DMS53 treated with DMSO at 0.1 percent for 48 hours (cell line): Measurements from ENCODE around the gene ACSS1.

Experiments used
- DNase-seq: peaks from one replicate; lab custom pipeline; 2025; ENCODE audit not compliant: unreplicated experiment; lab: John Stamatoyannopoulos, UW

Gene ACSS1

DNA sequence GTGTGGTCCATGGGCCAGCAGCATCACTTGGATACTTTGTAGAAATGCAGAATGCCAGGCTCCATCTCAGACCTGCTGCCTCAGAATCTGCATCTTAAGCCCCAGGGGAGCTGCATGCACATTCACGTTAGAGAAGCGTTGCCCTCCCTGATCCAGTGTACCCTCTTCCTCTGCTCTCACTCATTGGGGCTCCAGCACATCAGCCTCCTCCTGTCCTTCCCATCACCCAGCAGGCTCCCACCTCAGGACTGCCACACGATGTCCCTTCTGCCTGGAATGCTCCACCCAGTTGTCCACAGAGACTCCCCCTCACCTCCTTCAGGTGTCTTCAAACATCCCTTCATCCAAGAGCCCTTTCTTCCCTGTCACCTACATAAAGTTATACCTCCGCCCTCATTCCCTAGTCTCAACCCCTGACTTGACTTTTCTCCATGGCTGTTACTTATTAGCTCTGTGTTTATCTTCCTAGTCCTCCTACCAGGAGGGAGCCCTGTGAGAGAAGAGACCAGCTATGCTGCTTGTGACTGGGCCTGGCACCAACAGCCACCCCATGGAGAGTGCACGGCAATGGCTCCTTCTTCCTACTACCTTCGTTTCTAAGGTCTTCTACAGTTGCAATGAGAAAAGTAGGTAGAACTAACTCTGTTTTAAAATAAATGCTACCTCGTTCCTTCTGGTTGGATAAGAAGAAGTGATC lies 3.3 kb upstream of the ACSS1 start:
- DNase-seq = no peak

DNA sequence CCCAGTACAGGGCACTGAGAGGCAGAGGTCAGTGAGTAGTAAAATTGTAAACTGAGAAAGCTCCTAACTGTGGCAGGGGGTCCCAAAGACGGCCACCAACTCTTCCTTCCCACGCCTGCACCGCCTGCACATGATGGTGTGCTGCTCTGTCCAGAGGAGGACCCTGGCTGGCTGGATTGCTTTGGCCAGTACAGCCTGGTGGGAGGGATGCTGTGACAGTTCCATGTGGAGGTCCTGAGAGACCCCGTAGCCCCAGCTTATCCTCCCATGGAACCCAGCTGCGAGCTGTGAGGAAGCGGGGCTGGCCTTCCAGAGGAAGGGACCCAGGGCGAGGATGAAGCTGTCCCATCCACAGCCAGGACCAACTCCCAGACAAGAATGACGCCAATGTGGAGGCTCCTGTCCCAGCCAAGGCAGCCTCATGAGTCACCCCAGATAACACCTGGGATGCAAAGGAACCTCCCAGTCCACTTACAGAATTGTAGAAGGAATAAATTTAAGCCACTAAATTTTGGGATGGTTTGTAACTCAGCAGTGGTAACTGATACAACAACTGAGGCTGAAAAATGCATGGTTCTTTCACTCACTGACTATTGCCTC lies 2.0 kb upstream of the ACSS1 start:
- DNase-seq = no peak

DNA sequence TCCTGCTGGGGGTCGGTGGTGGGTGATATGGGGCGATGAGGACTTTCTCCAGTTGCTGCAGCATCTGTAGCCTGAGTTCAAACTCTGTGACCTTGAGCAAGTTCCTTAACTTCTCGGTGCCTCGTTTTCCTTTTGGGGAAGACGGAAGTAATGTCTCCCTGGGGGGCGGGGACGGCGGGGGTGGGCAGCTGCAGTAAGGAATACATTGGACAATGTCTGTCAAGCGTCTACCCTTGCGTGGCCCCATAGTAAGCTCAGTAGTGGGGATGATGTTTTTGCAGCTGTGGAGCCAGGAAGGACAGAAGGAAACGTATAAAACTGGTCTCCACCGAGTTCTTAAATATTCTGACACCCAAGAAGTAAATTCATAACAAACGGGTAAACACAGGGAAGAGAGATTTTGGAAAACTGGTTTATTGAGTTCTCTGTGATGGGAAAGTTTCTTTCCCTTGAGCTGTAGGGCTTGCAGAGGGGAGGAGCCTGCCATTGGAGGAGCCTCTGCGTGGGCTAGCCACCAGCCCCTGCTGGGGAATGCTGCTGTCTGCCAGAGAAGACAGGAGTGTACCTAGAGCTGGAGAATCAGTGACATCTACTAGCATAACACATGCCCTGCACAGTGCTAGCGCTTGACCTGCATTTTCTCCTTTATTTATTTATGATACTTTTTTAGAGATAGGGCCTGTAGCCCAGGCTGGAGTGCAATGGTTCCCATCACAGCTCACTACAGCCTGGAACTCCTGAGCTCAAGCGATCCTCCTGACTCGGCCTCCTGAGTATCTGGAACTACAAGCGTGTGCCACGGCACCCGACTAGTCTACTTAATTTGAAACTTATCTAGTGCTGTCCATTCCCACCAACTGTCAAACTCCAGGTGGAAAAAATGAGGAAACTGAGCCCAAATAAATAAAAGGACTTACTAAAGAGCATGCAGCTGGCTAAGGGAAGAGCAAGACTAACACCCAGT lies 1.2 kb upstream of the ACSS1 start:
- DNase-seq = no peak

DNA sequence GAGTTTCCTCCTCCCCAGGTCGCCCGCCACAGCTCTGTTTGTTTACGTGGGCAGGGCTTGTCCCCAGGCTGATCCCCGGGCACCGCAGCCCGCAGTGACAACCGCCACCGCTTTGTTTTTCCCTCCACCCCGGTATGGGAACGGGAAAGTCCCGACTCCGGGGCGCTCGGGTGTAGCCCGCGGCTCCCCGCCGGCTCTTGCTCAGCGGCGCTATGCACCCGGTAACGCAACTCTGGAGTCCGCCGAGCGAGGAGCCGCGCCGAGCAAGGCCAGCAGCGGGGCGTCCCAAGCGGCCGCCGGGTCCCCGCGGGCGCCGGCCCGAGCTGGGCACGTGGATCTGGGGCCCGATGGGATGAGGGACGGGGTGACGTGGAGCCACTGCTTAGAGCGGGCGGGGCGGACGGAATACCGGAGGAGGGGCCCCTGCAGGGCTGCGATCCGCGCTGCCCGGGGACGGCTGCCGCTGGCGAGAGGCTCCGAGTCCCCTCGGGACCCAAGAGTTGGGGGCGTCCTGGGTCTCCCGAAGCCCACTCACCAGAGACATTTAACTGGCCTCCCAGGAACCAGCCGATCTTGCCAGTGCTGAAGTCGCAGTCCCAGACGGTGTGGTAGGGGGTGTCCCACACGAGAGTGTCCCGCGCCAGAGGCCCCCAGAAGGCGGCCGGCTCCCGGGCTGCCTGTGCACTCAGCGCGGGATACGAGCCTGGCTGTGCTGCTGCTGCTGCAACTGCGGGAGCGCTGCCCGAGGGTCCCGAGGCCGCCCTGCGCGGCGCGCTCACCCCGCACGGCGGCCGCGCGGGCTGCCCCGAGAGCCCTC lies 497 bp downstream of the ACSS1 start:
- peak; percentile 59 for DNase-seq

DNA sequence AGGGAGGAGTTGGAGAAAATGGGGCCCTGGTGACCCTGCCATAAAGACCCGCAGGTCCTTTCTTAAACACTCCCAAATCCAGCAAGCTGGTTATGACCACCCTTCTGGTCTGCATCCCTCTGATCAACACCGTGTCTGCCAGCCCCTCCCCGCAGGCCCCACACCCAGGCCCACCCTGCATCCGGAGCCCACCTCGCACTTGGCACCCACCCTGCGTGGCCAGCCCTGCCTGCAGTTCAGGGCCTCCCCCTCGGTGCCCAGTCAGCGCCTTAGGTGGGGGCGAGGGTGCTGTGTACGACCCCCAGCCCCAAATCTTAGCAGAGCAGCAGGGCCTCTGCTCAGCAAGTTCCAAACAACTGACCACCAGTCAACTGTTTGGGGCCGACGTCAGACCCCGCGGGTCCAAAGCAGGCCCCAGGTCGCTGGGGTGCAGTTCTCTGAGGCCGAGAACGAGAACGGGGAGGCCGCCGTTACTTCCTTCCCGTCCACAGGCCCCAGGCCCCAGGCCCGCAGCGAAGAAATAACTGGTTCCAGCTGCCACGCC lies 1.2 kb downstream of the ACSS1 start:
- no peak for DNase-seq

DNA sequence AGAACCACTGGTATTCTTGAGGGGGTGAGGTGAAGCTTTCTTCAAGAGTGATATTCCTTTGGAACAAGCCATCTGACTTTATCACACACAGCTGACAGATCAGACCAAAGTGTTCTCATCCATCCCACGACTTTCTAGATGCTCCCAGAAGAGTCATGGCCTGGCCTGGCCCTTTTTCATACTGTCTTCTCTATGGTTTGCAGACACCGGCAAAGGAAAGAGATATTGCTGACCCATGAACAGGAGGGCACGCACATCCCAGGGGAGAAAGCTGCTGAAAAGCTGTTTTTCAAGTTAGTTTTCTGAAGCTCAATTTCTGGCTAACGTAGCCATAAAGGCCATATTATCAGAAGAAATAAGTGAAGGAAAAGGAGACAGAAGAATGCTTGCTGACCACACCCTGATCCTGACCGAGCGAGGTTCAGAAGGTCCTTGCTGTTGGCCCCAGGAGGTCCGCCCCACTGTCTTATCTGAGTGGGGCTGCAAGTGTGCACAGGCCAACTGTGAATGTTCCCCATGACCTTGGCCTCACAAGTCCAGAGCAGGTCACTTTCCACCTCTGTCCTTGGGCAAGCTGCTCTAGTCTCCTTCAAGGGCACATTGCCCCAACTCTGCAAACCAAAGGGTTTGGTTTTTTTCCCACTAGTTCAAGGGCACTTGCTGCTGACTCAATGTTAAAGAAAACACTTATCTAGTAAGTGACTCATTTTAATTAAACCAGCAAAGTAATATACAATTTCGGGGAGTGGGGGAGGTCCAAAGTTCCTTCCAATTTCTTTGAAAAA lies 2.0 kb downstream of the ACSS1 start:
- DNase-seq = no peak

DNA sequence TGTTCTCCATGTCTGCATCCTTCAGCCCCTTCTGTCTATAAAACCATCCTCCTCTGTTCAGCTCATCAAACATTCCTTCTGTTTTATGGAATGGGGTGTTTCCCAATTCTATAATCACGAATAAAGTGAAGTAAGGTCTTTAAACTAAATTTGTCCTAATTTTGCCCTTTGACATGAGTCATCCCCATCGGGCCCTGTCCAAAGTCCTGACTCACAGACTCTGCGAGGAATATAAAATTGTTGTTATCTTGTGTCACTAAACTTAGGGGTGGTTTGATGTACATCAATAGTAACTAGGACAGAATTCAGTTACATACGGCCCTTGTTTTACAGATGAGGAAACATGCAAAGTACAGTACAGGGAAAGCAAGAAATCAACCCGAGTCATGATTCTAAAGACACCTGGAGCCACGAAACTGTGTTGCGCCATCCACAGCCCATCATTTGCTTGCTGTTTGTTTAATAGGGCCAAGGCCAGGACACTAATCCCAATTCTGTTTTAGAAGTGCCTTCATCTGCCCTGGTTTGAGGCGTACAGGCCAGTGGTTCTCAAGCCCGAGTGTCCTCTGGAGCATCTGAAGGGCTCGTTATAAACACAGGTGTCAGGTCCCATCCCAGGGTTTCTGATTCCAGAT lies 2.8 kb downstream of the ACSS1 start:
- DNase-seq = no peak

DNA sequence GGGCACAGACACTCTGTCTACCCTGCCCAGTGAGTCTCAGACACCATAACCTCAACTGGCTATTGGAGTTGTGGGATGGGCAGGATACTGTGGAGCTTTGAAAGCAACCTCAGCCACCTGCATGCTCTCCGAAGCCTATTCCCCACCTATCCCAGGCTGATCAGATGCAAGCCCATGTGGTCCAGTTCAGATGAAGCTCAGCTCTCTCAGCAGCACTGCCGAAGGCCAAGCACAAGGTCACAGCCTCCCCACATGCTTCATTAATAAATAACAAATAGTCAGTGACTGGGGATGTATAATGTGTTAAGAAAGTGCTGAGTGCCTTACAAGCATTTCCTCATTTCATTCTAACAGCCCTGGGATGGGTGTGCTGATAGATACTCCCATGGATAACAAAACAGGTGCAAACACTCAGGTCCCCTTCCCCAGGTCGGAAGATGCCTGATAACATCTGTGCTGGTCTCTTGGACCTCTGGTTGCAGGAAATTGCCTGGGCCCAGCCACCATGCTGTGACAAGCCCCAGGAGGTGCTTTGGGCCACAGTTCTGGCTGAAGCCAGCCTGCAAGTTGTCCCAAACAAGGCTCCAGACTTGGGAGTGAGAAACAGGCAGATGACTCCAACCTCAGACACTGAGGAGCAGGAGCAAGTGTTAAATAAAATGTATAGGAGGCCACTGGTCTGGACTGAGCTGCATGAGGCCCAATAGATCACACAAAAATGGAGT lies 3.7 kb downstream of the ACSS1 start:
- DNase-seq = no peak

DNA sequence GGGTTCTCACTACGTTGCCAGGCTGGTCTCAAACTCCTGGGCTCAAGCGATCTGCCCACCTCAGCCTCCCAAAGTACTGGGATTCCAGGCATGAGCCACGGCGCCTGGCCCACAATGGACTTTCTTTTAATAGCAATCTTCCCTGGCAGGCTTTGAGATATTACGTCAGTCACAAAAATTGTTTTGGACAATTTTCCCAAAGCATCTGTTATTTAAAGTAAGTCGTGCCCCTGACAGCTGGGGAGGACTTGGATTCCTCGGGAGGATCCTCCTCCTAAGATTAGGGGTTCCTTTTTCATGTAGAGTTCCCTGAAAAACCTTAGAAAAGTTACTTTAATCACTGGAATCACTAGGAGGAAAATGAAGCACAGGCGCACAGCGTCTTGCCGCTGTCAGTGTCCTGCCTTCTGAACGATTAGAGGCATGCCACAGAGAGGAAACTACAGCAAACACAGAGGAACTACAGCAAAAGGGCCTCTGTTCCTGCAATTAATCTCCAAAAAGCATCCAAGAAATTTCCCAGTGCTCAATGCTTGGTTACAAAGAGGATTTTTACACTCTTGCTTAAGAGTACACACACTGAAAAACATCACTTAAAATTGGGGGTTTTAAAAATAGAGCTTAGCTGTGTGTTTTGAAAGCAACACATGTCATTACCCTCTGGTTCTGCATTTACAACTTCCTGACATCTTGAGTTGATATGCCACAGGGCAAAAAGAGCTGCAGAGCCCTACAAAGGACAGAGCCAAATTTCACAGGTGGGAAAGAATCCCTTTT lies 4.5 kb downstream of the ACSS1 start:
- no peak for DNase-seq

DNA sequence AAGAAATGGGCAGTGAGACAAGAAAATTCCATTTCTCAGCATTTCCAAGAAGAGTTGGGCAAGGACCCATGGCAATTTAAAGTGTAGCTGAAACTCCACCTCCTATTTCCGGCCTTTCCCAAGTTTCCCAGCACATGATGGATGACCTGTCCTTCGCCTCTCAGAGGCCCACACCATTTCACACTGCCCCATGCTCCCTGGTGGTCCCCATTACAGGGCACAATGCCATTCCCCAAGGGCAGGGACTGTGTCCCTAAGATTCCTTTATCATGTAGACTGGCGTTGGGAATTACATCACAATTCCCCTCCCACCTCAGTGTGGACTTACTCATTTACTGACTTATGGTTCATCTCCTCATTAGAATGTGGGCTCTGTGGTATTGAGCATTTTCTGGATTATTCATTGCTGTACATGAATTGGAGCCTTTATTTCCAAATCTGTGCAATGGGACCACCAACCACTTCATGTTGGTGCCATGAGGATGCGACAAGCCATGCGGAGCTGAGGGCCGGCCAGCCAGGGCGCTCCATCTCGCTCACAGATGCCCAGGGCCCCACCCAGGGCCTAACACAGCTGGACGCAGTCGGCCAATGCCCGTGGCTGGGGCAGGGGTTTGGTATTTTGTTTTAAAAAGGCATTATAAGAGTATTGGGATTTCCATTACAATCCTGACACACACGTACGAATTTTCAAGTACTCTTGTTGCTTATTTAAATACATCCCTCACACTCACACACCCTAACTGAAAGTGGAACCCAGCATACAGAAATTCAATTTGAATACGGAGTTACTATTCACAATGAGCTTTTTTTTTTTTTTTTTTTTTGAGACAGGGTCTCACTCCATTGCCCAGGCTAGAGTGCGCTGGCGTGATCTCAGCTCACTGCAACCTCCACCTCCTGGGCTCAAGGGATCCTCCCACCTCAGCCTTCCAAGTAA lies 5.4 kb downstream of the ACSS1 start:
- no peak for DNase-seq

DNA sequence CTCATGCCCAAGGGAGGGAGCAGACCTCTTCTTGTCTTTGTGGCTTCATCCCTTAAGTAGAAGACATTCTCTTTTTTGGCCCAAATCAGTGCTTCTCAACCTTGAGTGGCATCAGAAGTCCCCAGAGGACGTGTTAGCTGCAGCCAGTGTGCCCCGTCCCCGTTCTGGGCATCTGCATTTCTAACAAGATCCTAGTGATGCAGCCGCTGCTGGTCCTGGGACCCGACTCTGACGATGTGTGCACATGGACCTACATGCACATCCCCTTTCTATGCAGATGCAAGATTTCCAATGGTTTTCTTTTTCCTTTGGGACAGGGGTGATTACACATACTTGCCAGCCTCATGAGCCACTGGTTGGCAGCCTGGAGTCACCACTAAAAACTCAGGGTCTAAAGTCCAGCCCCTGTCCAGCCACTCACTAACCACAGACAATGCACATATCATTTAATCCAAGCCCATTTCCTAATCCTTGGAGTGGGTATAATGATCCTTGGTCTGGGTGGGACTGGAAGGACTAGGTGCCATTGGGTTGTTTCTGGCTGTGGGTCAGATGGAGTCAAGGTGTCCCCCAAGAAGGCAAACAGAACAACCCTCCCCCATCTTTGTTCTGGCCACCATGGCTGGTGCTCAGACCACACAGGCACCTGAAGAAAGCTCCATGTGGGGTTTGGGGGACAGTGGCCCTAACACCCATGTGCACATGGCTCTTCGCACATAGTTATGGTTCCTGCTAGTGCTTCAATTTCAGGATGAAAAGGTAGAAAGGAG lies 6.4 kb downstream of the ACSS1 start:
- no peak for DNase-seq

DNA sequence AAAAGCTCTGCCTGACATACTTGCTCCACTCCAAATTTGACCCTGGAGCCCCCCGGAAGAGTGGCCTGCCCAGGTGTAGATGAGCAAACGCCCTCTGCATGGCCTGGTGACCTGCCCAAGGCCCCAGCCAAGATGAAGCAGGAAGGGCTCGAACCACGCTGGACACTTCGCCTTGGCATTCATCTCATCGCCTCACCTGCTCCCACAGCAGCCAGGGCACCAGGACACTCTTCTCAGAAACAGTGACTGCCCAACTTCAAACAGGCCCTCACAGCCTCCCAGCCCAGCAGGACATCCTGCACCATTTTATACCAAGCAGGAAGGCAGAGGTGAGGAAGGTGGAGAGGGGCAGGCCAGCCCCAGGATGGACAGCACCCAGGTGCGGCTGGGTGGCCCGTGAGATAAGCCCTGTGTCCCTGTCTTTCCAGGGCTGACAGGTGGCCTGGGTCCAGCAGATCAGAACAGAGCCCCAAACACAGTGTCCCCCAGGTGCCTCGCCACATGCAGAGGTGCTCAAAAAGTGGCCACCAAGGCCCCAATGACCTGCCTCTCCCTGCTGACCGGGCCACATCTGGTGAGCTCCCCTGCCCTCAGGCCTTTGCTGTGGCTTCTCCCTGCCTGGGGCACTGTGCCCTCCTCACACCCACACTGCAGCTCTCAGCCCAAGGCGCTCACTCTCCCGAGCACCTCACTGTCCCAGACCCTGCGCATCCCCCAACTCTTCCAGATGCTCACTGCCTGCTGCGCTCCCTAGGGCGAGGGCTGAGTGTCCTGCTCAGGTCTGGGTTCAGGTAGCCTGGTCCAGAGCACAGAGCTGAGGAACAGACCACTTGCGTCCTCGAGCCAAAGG lies 7.2 kb downstream of the ACSS1 start:
- no peak for DNase-seq

DNA sequence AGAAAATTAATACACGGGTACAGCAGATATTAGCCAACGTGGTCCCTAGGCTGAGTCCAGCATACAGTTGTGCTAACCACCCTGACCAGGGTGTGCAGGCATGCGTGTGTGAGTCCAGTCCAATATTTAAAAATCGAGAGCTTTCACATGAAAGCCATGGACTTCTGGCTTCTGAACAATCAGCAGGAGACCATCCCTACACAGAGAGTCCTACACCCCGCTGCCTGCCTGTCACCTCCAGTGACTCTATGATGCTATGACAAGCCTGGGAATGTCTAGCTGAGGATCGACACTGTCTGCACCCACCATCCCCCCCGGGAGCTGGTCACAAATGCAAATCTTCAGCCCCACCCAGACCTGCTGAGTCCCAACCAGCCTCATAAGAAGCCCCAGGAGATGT lies 7.9 kb downstream of the ACSS1 start:
- no peak for DNase-seq

DNA sequence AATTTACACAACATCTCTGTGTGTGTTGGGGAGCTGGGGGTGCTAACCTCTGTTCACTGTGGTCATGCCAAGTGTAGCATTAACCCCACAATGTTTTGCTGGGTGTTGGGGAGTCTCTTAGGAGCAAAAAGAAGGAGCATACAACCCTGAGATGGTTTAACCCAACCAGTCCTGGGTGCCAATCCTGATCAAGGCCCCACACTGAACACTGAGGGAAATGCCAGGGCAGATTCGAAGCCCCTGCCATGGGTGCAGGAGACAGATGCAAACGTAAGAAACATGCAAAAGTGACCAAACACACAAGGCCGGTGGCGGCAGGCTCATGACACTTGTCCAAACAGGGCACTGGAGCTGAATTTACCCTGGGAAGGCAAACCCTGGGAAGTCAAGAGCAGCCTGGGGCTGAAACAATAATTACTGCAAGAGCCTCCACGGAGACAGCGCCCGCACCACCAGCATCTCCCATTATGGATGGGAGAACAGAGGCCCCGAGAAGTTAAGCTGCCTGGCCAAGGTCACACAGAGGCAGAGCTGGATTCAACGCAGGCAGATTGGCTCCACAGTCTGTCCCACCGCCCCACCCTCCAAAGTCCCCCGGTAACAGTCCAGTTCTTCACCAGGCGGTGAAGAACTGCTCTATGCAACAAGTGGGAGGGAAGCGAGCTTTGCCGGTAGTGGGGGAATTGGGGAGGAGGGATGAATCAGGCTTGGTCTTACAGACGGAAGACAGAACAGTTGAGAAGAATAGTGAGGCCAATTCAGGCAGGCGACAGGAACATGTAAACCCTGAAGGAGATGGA lies 8.5 kb downstream of the ACSS1 start:
- DNase-seq = no peak
